Activated B cell treated with CpG ODN at 0.5 μM for 24 hours (primary cell): ENCODE measurements around the gene DEFB124. TPM values are rescaled to one million over a fixed set of nuclear protein-coding genes. Genes with fewer than 3 reads are reported as not detected.
"Not testable (repeated sequence)": the region's sequence is repeated elsewhere in the genome, so short reads cannot be mapped to it uniquely, and the experiment has no call there.

Source experiments
- ATAC-seq: fragments of 200-7000 bp; cut with Tn5 transposase; one replicate; pipeline ENCODE4 v1.10.0; 2021; ENCODE audit warnings: low read depth, mild to moderate bottlenecking, moderate library complexity
- CTCF ChIA-PET: fragments of 350-600 bp; sonication (Branson Sonifier 250); formaldehyde crosslinking; loops from one replicate; lab custom pipeline; 2021; ENCODE audit warnings: antibody characterized with exemption; lab: Charles Lee
- POLR2A ChIA-PET: fragments of 350-600 bp; sonication (Branson Sonifier 250); formaldehyde crosslinking; loops from one replicate; lab custom pipeline; 2021; ENCODE audit warnings: antibody characterized with exemption; lab: Charles Lee
- DNase-seq: peaks from one replicate; pipeline ENCODE4 v3.0.0; 2022
- H3K27ac Mint-ChIP-seq: one replicate; pipeline ENCODE4 v1.8.0; 2020; ENCODE audit warnings: mixed read lengths
- H3K27me3 Mint-ChIP-seq: one replicate; pipeline ENCODE4 v1.8.0; 2021; ENCODE audit warnings: mixed read lengths
- H3K36me3 Mint-ChIP-seq: one replicate; pipeline ENCODE4 v1.8.0; 2021; ENCODE audit warnings: low read depth, mixed read lengths
- H3K4me1 Mint-ChIP-seq: one replicate; pipeline ENCODE4 v1.8.0; 2021; ENCODE audit warnings: mixed read lengths
- H3K4me3 Mint-ChIP-seq: one replicate; pipeline ENCODE4 v1.8.0; 2020; ENCODE audit warnings: mild to moderate bottlenecking, mixed read lengths
- H3K9me3 Mint-ChIP-seq: one replicate; pipeline ENCODE4 v1.8.0; 2020; ENCODE audit warnings: mixed read lengths
- intact Hi-C: fragments of 100-400 bp; cut with micrococcal nuclease; formaldehyde crosslinking; loops from one replicate; pipeline ENCODE4 v1.15.1; 2024
- total RNA-seq: library from RNA; stranded (reverse); gene quantifications from 2 replicates; pipeline ENCODE4 v1.2.3, GENCODE V29; 2022
- TF ChIP-seq, protein P1 (sequence below): fragments of 200-600 bp; IDR thresholded peaks from one replicate; pipeline ENCODE4 v1.8.0; 2022; ENCODE audit warnings: antibody characterized with exemption, mild to moderate bottlenecking

Gene DEFB124, protein sequence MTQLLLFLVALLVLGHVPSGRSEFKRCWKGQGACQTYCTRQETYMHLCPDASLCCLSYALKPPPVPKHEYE
- not detected in 2 replicates for total RNA-seq

DNA sequence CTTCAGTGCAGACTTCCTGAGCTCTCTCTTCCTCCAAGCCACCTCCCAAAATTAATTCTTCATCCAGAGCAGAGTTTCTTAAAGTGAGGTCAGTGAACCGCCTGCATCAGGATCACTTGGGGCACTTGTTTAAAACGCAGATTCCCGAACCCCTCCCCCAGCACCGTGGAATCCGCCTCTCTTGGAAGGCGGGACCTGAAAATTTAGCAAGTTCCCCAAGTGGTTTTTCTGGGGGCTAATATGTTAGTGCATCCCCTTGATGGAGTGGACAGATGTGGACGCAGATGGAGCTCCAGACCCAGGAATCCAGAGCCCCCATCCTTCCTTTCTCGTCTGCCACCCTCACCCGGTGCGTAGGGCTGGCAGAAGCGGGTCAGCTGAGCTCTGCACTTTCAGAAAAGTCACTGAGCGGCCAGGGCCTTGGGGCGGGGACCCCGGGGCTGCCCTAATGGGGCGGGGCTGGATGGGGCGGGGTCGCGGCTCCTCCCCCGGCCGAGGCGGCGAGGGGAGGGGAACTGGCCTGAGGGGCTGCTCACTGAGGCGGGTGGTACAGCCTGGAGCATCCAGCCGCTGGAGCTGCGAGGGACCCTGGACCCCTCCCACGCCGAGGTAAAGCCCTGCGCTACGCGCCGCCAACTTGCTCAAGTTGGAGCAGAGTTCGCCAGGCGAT, at the start of gene DEFB124, which contains the start of gene REM1:
Gene DEFB124 (minus strand): TSS at position 370 of the 670 bp plus-strand sequence. CDS start 2,114 bp downstream, outside the sequence.
Gene REM1 (plus strand): TSS at position 531 of the 670 bp plus-strand sequence. CDS start 1,158 bp downstream, outside the sequence.
- CTCF ChIA-PET: no interaction called here
- H3K9me3 Mint-ChIP-seq: peaks cover 3% of the 10 kb centered on the region
- H3K4me3 Mint-ChIP-seq: peak within 1 kb of the TSS; percentile 55
- H3K27ac Mint-ChIP-seq: no peak within 1 kb of the TSS
- TF ChIP-seq, protein P1, sequence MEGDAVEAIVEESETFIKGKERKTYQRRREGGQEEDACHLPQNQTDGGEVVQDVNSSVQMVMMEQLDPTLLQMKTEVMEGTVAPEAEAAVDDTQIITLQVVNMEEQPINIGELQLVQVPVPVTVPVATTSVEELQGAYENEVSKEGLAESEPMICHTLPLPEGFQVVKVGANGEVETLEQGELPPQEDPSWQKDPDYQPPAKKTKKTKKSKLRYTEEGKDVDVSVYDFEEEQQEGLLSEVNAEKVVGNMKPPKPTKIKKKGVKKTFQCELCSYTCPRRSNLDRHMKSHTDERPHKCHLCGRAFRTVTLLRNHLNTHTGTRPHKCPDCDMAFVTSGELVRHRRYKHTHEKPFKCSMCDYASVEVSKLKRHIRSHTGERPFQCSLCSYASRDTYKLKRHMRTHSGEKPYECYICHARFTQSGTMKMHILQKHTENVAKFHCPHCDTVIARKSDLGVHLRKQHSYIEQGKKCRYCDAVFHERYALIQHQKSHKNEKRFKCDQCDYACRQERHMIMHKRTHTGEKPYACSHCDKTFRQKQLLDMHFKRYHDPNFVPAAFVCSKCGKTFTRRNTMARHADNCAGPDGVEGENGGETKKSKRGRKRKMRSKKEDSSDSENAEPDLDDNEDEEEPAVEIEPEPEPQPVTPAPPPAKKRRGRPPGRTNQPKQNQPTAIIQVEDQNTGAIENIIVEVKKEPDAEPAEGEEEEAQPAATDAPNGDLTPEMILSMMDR: no peak
- peak; percentile 14 for ATAC-seq
- no peaks in the 10 kb centered on the region for H3K36me3 Mint-ChIP-seq
- no peak for DNase-seq
- POLR2A ChIA-PET: no interaction called here
- H3K4me1 Mint-ChIP-seq: peaks cover 22% of the 10 kb centered on the region
- intact Hi-C loops: no loop called here
- H3K27me3 Mint-ChIP-seq: peaks cover 40% of the 10 kb centered on the region

DNA sequence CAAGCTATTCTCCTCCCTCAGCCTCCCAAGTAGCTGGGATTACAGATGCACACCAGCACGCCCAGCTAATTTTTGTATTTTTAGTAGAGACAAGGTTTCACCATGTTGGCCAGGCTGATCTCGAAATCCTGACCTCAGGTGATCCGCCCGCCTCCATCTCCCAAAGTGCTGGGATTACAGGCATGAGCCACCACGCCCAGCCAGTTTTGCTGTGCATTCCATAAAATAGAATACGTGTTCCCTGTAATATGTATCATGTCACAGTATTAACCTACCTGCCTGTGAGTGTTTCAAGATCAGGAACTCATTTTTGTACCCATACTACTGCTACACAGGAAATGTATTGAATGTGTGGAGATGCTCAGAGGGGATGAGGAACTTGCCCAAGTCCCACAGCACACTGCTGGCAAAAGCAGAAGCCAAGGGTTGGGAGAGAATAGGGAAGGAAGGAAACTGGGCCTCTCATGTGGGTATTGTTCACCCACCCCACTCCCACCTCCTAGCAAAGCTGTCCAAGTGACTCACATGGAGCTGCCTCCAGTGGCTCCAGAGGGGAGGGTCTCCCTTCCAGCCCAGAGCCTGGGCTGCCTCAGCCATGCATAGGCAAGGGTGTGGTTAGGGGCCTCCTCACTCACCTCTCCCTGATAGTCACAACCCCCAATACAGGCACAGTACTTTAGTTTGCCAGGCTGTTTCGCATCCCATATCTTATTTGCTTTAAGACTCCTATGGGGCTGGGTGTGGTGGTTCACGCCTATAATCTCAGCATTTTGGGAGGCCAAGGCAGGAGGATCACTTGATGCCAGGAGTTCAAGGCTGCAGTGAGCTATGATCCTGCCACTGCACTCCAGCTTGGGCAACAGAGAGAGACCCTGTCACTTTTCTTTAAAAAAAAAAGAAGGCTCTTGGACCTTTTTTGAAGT, 48.7 kb upstream of the DEFB124 start:
- TF ChIP-seq, protein P1: no peak
- no peak overlapping the region for H3K27ac Mint-ChIP-seq
- ATAC-seq (no peak), DNase-seq (no peak)
- H3K9me3 Mint-ChIP-seq: no peaks in the 10 kb centered on the region
- ChIA-PET POLR2A (no interaction called here), CTCF (no interaction called here)
- intact Hi-C loops: no loop called here
- no peak overlapping the region for H3K4me3 Mint-ChIP-seq
- peaks cover 17% of the 10 kb centered on the region for H3K4me1 Mint-ChIP-seq
- no peaks in the 10 kb centered on the region for H3K27me3 Mint-ChIP-seq
- peaks cover 53% of the 10 kb centered on the region for H3K36me3 Mint-ChIP-seq

DNA sequence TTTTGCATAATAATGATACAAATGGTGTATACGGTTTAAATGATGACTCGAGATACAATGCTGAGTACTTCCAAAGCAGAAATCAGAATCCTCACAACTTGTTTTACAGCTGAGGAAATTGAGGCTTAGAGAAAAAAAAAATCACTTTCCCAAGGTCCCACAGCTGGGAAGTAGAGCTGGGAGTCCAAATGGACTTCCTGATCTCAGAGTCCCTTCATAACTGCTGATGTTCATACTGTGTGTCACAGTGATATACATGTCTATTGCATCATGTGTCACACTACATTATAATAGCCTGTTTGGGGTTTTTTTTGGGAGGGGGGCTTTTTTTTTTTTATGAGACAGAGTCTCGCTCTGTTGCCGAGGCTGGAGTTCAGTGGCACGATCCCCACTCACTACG, 47.8 kb upstream of the DEFB124 start:
- no peak for ATAC-seq
- CTCF ChIA-PET: no interaction called here
- peaks cover 17% of the 10 kb centered on the region for H3K4me1 Mint-ChIP-seq
- H3K27ac Mint-ChIP-seq: no peak overlapping the region
- peaks cover 47% of the 10 kb centered on the region for H3K36me3 Mint-ChIP-seq
- POLR2A ChIA-PET: interaction anchor here (0.7 kb wide), 1 partner anchor 21 kb away, joined by 4 read pairs; no protein-coding TSS in a partner anchor
- no peak overlapping the region for H3K4me3 Mint-ChIP-seq
- no peak for DNase-seq
- TF ChIP-seq, protein P1: no peak
- H3K9me3 Mint-ChIP-seq: no peaks in the 10 kb centered on the region
- intact Hi-C loops: no loop called here
- H3K27me3 Mint-ChIP-seq: no peaks in the 10 kb centered on the region

DNA sequence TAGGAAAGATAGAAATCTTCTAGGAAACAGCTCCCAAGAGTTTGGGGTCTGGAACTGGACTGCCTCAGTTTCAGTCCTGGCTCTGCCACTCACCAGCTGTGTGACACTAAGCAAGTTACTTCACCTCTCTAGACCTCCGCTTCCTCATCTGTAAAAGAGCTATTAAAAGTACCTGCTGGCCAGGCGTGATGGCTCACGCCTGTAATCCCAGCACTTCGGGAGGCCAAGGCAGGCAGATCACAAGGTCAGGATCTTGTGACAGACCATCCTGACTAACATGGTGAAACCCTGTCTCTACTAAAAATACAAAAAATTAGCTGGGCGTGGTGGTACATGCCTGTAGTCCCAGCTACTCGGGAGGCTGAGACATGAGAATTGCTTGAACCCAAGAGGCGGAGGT, 46.3 kb upstream of the DEFB124 start:
- H3K4me3 Mint-ChIP-seq, H3K27ac Mint-ChIP-seq, H3K27me3 Mint-ChIP-seq, DNase-seq, POLR2A ChIA-PET, ATAC-seq, H3K9me3 Mint-ChIP-seq, intact Hi-C loops: not testable (repeated sequence)
- CTCF ChIA-PET: interaction anchor here (1.1 to 1.4 kb wide), 3 partner anchors 18 to 140 kb away, joined by 3 to 4 read pairs (median 3); no protein-coding TSS in a partner anchor
- H3K36me3 Mint-ChIP-seq: peaks cover 33% of the 10 kb centered on the region
- peaks cover 17% of the 10 kb centered on the region for H3K4me1 Mint-ChIP-seq

DNA sequence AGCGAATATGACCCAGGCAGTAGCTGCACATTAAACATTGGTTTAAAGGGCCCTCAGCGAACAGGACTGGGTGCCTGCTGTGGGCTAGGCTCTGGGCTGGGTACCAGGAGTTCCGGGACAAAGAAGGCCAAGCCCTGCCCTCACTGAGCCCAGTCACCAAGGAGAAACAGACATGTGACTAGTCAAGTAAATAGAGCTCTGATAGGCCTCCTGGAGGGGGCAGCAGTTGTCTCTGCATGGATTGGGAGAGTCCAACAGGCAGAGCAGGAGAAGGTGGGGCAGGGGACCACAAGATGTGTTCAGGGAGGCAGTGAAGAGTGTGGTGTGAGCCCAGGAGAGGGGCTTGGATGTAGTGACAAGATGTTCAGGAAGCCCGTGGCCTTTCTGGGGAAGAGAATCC, 42.4 kb upstream of the DEFB124 start:
- intact Hi-C loops: no loop called here
- Mint-ChIP-seq H3K27ac (no peak overlapping the region), H3K9me3 (no peaks in the 10 kb centered on the region), H3K36me3 (peaks cover 19% of the 10 kb centered on the region), H3K4me1 (peaks cover 17% of the 10 kb centered on the region), H3K27me3 (no peaks in the 10 kb centered on the region), H3K4me3 (no peak overlapping the region)
- TF ChIP-seq, protein P1: no peak
- no peak for ATAC-seq
- ChIA-PET CTCF (no interaction called here), POLR2A (no interaction called here)
- DNase-seq: no peak
